WERI-Rb-1 (cell line): ENCODE measurements around the gene SLC9A4.

Experiments
- DNase-seq: peaks from one replicate; pipeline ENCODE4 v3.0.0-alpha.2; 2020
- H3K27ac ChIP-seq: fragments of 250-450 bp; sonication (Bioruptor Pico); 2 replicates; pipeline ENCODE4 v1.5.1; 2020; ENCODE audit warnings: mild to moderate bottlenecking, moderate library complexity
- H3K27me3 ChIP-seq: fragments of 250-450 bp; sonication (Bioruptor Pico); 2 replicates; pipeline ENCODE4 v1.5.1; 2021; ENCODE audit warnings: mild to moderate bottlenecking, low read depth, moderate library complexity; ENCODE audit not compliant: insufficient read depth, severe bottlenecking
- H3K36me3 ChIP-seq: fragments of 250-450 bp; sonication (Bioruptor Pico); 2 replicates; pipeline ENCODE4 v1.5.1; 2020; ENCODE audit warnings: mild to moderate bottlenecking, moderate library complexity
- H3K4me3 ChIP-seq: 2 replicates; pipeline ENCODE4 v1.5.1; 2011; ENCODE audit warnings: low read depth, mild to moderate bottlenecking, control low read depth, low read length
- H3K9me3 ChIP-seq: fragments of 250-450 bp; sonication (Bioruptor Pico); 2 replicates; pipeline ENCODE4 v1.5.1; 2021; ENCODE audit warnings: mild to moderate bottlenecking, moderate library complexity; ENCODE audit not compliant: severe bottlenecking
- TF ChIP-seq, protein P1 (sequence below): IDR thresholded peaks from 2 replicates; pipeline ENCODE4 v1.5.1; 2011; ENCODE audit warnings: low read depth, mild to moderate bottlenecking, control low read depth, inconsistent platforms, low read length

The SLC9A4 gene

GRCh38 chr2:102484310-102485061 lies 11.5 kb downstream of the SLC9A4 start:
- no peak for DNase-seq
- H3K36me3 ChIP-seq: no peaks in the 10 kb centered on the region
- no peaks in the 10 kb centered on the region for H3K9me3 ChIP-seq
- H3K4me3 ChIP-seq: no peak overlapping the region
- no peak overlapping the region for H3K27ac ChIP-seq
- peaks cover 66% of the 10 kb centered on the region for H3K27me3 ChIP-seq
- TF ChIP-seq, protein P1, sequence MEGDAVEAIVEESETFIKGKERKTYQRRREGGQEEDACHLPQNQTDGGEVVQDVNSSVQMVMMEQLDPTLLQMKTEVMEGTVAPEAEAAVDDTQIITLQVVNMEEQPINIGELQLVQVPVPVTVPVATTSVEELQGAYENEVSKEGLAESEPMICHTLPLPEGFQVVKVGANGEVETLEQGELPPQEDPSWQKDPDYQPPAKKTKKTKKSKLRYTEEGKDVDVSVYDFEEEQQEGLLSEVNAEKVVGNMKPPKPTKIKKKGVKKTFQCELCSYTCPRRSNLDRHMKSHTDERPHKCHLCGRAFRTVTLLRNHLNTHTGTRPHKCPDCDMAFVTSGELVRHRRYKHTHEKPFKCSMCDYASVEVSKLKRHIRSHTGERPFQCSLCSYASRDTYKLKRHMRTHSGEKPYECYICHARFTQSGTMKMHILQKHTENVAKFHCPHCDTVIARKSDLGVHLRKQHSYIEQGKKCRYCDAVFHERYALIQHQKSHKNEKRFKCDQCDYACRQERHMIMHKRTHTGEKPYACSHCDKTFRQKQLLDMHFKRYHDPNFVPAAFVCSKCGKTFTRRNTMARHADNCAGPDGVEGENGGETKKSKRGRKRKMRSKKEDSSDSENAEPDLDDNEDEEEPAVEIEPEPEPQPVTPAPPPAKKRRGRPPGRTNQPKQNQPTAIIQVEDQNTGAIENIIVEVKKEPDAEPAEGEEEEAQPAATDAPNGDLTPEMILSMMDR: no peak

DNA sequence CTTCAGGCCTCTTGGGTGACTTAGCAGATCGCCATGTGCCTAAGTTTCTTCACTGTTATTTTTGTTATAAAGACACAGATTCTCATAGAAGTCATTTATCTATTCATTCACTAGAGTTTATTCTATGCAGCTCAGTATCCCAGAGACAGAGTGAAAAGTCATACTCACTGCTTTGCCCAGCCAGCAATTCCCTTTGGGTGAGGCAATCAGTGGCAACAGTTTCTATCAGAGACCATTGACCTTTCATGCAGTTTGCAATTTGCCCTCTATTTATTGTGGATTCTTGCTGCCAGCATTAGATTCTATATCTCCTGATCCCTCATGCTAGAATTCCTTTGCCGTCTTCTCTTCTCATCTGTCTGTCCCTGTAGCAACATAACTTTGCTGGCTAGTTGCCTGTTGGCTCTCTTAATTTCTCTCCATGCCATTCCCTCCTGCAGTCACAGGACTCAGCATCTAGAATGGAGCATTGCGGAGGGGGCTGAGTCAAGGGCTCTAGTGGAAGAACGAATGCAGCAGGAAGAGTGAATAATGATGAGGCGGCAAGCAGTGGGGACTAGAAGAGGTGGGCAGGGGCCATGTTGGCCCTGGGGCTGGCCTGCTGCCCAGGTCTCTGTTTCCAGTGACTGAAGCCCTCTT lies 12.2 kb downstream of the SLC9A4 start:
- Histone ChIP-seq H3K36me3 (no peaks in the 10 kb centered on the region), H3K27ac (no peak overlapping the region), H3K9me3 (no peaks in the 10 kb centered on the region), H3K4me3 (no peak overlapping the region), H3K27me3 (peaks cover 62% of the 10 kb centered on the region)
- no peak for DNase-seq
- TF ChIP-seq, protein P1: no peak

DNA sequence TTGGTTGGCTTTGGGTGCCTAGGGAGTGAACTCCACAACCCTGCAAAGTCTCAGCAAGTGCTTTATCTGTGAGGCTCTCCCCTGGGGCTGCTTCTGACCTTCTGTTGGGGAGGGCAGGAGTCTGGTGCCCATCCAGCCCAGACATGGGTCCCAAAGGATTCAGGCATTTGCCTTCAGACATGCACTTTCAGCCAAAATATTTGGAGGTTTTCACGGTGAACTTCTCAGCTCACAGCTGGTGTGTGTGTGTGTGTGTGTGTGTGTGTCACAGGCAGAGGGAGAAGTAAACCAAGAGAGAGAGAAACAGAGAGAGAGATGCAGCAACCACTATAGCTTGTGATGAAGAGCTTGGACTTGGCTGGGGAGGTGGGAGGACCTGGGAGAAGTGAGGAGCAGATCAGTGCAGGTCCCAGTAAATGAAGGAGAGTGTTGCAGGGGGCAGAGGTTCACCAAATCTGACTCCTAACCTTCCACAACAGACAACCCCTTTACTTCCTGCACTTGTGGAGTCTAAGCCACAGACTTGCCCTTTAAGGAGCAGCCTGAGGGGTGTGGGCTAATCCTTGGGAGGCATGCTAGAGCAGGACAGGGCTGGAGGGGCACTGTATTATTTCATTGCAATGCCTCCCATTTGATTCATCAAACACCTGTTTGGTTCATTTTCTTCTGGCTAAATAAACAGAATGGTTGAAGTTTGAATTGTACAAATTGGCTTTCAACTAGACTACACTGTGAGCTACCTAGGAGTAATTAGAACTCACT lies 14.1 kb downstream of the SLC9A4 start:
- Histone ChIP-seq H3K36me3 (no peaks in the 10 kb centered on the region), H3K27me3 (peaks cover 58% of the 10 kb centered on the region), H3K4me3 (no peak overlapping the region), H3K27ac (no peak overlapping the region), H3K9me3 (no peaks in the 10 kb centered on the region)
- no peak for DNase-seq
- TF ChIP-seq, protein P1: no peak

- no peak overlapping the region for H3K27ac ChIP-seq
- H3K9me3 ChIP-seq: no peaks in the 10 kb centered on the region
- H3K4me3 ChIP-seq: no peak overlapping the region
- H3K27me3 ChIP-seq: peaks cover 58% of the 10 kb centered on the region
- no peaks in the 10 kb centered on the region for H3K36me3 ChIP-seq
- DNase-seq: no peak
- TF ChIP-seq, protein P1: no peak
Observed at GRCh38 chr2:102487761-102488462, 14.9 kb downstream of the SLC9A4 start.

GRCh38 chr2:102489646-102490045 lies 16.6 kb downstream of the SLC9A4 start:
- Histone ChIP-seq H3K4me3 (no peak overlapping the region), H3K9me3 (no peaks in the 10 kb centered on the region), H3K27me3 (peaks cover 46% of the 10 kb centered on the region), H3K27ac (no peak overlapping the region), H3K36me3 (no peaks in the 10 kb centered on the region)
- TF ChIP-seq, protein P1: no peak
- DNase-seq: no peak
